T47D (cell line): ENCODE measurements around the gene SGPP1.
A peak's percentile ranks its signal among the peaks of the same experiment; 100 is the strongest.
"Not testable (repeated sequence)": the region's sequence is repeated elsewhere in the genome, so short reads cannot be mapped to it uniquely, and the experiment has no call there.

Experiments used
- DNase-seq, 2 experiments: peaks; one replicate each; pipeline versions ENCODE4 v3.0.0 to v3.0.0-alpha.2; 2011 to 2012; ENCODE audit warnings: low read depth in 1 of 2, low spot score in 1 of 2
- JUND ChIP-seq: IDR thresholded peaks from 2 replicates; pipeline ENCODE4 v1.6.1; 2012; ENCODE audit warnings: low read depth
- in situ Hi-C: cut with HindIII; loops from 2 replicates; pipeline ENCODE4 v1.10.0; 2016; ENCODE audit warnings: low sequenced_read_pairs, low pct_unique_long_range_greater_than_20kb

Gene SGPP1

DNA sequence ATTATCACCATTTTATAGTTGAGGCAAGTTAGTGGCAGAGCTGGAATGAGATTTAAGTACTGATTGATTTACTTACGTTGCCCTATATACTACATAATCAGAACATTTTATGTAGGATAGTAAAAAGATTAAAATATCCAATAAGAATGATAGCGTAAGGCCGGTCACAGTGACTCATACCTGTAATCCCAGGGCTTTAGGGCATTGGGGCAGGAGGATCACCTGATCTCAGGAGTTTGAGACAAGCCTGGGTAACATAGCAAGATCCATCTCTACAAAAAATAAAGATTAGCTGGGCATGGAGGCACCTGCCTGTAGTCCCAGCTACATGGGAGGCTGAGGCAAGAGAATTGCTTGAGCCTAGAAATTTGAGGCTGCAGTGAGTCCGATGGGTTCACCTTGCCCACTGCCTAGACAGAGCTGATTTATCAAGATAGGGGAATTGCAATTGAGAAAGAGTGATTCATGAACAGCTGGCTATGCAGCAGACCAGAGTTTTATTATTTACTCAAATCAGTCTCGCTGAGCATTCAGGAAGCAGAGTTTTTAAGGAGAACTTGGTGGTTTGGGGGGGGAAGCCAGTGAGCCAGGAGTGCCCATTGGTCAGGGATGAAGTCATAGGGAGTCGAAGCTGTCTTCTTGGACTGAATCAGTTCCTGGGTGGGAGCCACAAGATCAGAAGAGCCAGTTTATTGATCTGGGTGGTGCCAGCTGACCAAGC, 24.7 kb upstream of the SGPP1 start:
- DNase-seq, result no peak
- in situ Hi-C loops, result no loop called here

DNA sequence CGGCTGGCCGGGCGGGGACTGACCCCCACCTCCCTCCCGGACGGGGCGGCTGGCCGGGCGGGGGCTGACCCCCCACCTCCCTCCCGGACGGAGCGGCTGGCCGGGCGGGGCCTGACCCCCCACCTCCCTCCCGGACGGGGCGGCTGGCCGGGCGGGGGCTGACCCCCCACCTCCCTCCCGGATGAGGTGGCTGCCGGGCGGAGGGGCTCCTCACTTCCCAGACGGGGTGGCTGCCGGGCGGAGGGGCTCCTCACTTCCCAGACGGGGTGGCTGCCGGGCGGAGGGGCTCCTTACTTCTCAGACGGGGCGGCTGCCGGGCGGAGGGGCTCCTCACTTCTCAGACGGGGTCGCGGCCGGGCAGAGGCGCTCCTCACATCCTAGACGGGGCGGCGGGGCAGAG, 23.2 kb upstream of the SGPP1 start:
- in situ Hi-C loops, DNase-seq: not testable (repeated sequence)

More for the DNA sequence above, 24.7 kb upstream of the SGPP1 start:
- TF ChIP-seq JUND, result no peak

DNA sequence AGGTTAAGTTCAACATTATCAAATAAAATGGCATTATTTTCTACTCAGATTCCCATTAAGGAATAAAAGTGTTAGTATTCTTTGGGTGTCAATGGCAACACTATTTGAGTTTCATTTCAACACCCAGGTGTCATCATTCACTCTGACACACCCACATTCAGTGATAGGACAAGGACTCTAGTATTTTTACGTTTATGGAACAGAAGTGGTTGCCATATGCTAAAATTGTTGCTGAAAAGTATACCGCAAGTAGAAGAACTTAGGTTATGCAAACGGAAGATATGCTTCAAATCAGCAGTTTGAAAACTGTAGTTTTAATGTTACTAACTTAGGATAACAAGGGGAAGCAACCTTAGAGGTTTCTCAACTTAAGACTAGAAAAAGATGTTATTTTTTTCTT, 20.0 kb upstream of the SGPP1 start:
- TF ChIP-seq JUND, result no peak
- in situ Hi-C loops, result no loop called here
- no peak for DNase-seq

- DNase-seq, result no peak
- no peak for TF ChIP-seq JUND
Measured at GRCh38 chr14:63745858-63746425, 18.1 kb upstream of the SGPP1 start.

GRCh38 chr14:63745272-63745671, 17.4 kb upstream of the SGPP1 start:
- in situ Hi-C loops, result no loop called here
- no peak for DNase-seq
- no peak for TF ChIP-seq JUND

More at GRCh38 chr14:63745858-63746425, 18.1 kb upstream of the SGPP1 start:
- in situ Hi-C loops, result no loop called here

DNA sequence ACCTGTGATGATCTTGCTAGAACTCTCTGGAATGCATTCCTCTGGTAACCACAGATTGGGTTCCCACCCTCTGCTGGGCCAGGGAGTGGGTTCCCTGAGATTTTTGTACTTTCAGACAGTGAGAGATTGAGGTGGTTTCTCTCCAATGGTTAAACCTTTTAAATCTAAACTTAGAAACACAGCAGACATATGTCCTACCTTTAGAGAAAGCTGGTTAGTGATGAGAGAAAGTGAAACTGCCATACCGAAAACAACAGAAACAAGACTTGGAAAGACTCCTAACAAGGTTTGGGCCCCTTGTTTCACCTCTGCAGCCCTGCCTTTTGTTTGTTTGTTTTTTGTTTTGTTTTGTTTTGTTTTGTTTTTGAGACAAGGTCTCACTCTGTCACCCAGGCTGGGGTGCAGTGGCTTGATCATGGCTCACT, 9.7 kb upstream of the SGPP1 start:
- in situ Hi-C loops, result no loop called here
- no peak for TF ChIP-seq JUND
- DNase-seq, result no peak

- no peak for DNase-seq
- in situ Hi-C loops, result no loop called here
- TF ChIP-seq JUND, result no peak
Measured at GRCh38 chr14:63735720-63736119, 7.9 kb upstream of the SGPP1 start.

DNA sequence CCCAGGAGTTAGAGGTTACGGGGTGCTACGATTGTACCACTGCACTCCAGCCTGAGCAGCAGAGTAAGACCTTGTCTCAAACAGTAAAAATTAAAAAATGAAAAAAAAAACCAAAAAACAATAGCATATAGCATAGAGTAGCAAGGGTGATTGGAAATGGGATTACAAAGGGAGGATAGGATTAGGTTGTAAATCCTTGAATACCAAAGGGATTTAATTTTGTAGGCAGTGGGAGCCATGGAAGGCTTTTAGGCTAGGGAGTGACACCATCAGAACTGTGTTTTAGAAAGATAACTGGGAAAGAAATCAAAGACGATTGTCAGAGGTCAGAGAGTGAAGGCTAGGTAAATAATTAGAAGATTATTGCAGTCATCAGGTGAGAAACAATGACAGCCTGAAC, 2.8 kb upstream of the SGPP1 start:
- TF ChIP-seq JUND, result no peak
- no peak for DNase-seq
- in situ Hi-C loops, result no loop called here

- peak; percentile 32 to 45 for DNase-seq
- in situ Hi-C loops, result no loop called here
- no peak for TF ChIP-seq JUND
Measured at GRCh38 chr14:63727231-63727735, 582 bp downstream of the SGPP1 start.

GRCh38 chr14:63726499-63726898, 1.4 kb downstream of the SGPP1 start:
- peak in 1 of 2 experiments; percentile 42 for DNase-seq
- TF ChIP-seq JUND, result no peak
- in situ Hi-C loops, result no loop called here

DNA sequence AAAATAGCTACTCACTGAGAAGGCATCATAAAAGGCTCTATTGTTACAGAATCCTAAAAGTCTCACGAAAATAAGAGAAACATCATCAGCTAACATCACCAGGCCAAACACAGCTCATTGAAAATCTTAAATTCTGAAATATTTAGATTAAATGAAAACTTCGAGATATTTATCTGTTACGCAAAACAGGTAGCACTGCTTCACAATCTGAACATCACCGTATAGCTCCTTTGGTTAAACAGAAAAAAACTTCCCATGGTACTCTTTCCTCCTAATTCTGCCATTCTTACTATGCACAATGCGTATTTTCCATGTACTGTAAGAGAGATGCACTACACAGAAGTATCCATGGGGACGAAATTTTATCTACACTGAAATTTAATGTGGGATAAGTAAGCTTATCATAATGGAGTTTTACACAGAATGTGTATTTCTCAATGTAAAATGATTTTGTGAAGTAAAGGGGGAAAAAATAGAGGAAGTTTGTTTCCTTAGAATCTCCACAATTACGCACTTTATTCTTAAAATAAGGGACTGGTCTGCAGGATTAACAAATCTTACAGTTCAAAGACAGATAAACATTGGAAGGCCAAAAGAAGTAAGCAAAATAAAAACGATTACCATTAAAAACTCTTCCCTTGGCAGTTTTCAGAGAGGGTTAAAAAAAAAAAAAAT, 1.9 kb downstream of the SGPP1 start:
- in situ Hi-C loops, result no loop called here
- no peak for TF ChIP-seq JUND
- DNase-seq, result peak in 1 of 2 experiments; percentile 25

GRCh38 chr14:63717702-63718101, 10.2 kb downstream of the SGPP1 start:
- TF ChIP-seq JUND, result no peak
- in situ Hi-C loops, result no loop called here
- peak in 1 of 2 experiments; percentile 37 for DNase-seq

DNA sequence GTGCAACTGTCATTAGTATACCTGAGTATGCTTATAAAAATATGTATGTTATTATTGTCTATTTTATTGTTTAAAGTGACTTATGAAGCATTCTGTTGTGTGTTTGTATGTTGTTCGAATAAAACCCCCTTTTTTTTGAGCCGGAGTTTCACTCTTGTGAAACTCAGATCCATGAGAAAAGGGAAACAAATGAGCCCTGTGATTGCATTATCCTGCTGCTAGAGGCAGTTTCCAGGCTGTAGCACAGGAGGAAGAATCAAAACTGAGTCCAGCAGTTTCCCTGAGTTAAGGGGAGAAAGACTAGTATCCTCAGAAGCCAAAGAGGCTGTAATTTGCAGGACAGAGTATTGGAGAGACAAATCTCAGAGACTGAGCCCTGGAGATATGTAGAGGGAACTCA, 12.5 kb downstream of the SGPP1 start:
- DNase-seq, result no peak
- no peak for TF ChIP-seq JUND
- in situ Hi-C loops, result no loop called here

DNA sequence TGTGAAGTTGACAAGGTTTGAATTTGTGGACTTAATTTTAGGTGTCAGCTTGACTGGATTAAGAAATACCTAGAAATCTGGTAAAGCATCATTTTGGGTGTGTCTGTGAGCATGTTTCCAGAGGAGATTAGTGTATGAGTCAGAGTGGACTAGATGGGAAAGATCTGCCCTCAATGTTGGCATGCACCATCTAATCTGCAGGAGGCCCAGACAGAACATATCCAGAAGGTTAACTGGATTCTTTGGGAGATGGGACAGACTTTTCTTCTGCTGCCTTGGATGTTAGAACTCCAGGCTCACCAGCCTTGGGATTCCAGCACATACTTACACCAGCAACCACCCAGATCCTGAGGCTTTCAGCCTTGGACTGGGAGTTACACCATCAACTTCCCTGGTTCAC, 14.1 kb downstream of the SGPP1 start:
- in situ Hi-C loops, result no loop called here
- no peak for TF ChIP-seq JUND
- DNase-seq, result no peak
